ENCODE measurements around the gene ARL6.

ARL6 gene, protein sequence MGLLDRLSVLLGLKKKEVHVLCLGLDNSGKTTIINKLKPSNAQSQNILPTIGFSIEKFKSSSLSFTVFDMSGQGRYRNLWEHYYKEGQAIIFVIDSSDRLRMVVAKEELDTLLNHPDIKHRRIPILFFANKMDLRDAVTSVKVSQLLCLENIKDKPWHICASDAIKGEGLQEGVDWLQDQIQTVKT

DNA sequence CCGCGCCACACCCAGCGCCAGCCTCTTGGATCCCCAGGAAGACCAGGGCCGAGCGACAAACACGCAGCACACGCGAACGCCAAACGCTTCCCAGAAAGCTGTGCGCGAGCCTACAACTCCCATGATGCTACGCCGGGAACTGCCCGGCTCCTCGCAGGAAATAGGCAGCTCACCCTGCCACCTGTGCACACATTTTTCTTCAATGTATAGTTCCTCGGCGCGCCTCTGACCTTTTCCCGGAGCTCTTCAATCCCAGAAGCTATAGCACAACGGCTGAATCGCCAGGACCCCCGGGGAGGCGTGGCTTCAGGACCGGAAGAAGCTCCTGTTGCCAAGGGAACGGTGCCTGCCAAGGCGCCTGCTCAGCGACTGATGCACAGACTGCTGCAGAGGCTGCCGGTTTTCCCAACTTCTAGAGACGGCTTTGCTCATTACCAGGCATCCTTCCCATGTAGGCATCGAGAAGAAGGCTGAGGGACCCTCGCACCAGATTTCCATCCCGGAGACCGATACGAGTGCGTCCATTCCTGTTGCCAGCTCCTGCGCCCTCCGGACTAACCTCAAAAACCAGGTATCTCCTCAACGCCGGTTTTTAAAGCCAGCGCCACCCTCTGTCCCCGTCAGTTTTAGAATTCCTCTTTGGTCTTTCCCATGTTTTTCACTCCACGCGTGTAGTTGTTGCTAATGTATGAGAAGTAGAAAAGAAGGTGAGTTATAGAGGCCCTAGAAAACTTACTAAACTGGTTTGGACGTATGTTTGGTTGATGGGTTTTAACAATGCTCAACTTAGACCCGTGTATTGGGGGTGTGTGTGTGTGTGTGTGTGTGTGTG lies at the start of gene ARL6:
Gene ARL6 (plus strand): TSS at position 352 of the 832 bp plus-strand sequence. CDS start 3,350 bp downstream, outside the sequence.
- DNase-seq: peak; percentile 92

DNA sequence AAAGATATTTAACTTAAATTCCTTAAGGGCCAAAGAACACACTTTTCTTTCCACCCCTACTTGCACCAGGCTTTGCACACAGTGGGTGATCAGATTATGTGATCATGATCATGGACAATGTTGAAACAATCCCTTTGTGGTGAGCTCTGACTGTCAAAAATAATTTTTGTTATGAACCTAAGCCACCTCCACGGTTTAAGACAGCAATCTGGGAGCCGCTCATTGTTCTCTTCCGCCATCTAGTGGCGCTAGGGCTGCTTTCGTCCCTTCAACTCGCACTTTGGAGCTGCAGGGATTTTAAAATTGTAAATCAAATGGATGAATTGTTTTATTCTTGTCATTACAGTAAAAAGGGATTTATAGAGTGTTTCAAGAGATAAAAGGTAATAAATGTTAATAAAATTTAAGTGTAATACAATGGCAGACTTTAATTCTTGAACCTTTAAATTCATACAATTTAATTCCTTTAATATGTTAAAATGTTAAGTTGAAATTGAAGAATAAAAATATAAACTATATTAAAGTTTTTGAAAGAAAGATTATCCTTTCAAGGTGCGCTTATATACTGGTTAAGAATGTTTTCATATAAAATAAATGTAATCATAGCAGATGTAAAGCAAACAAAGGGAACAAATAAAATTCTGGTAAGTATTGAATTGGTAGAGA lies 45.3 kb upstream of the ARL6 start:
- peak; percentile 76 for DNase-seq

DNA sequence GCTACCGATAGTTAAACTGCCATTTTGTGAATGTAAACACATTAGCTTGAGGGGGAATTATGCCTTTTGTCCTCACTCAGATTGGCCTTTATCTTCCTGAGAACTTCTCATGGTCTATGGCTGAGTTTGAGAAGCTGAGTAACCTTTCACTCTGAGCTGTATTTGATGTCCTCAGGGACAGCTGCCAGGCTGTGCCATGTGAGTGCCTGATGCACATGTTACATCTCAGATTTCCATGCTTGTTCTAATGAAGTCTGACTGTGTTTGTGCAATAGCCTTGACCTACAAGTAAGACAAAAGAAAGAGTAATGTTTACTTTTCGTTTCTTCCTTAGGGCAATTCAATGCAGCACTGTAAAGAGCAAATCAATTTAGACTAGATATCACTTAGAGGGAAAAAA lies 44.1 kb upstream of the ARL6 start:
- no peak for DNase-seq

DNA sequence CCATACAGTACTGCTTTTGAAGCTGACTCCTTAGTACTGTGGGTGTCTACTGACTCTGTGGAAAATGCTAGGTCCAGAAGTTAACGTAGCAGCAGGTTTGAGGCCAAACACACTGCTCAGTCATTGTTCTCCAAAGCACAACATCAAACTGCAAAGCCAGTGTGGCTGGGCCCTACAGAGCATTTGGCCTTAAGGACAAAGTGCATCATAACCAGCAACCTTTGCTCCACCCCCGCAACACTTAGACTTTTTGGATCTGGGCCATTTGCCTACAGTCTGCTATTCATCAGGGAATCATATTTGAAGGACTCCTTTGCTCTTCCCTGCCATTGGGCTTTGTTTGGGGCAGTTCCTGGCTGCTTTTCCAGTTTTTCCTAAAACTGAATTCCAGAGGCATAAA lies 43.1 kb upstream of the ARL6 start:
- no peak for DNase-seq

DNA sequence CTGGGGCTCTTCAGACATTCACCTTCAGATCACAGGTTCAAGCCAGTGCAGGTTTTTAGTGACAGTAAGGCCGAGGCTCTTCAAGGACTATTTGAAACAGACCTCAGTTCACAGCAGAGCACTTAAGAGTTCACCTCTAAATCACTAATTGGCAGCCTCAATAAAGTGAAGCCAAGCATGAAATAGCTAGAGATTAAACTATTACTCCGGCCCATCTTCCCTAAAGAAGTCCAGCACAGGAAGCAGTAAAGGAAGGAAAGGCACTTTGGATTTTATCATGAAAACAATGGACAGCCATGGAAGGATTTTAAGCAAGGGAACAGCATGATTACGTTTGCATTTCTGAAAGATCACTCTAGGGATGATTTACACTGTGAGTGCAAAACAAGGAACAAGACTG lies 27.6 kb upstream of the ARL6 start:
- DNase-seq: no peak

DNA sequence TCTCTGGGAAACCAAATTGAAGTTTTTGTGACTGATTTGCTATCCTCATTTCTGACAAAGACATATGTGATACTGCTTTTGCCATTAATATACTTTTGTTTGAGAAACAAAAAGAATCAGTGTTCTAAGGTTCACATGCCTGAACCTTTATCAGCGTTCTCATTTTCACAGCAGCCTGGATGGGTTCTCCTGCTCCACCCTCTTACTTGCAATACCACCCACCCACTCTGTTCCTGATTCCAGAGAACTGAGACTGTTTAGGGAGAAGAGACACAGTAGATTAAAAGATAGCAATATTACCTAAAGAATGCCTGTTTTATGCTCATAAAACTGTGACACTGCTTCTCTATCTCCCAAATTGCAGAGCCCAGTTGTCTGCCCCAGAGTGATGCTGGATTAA lies 25.8 kb upstream of the ARL6 start:
- DNase-seq: no peak

DNA sequence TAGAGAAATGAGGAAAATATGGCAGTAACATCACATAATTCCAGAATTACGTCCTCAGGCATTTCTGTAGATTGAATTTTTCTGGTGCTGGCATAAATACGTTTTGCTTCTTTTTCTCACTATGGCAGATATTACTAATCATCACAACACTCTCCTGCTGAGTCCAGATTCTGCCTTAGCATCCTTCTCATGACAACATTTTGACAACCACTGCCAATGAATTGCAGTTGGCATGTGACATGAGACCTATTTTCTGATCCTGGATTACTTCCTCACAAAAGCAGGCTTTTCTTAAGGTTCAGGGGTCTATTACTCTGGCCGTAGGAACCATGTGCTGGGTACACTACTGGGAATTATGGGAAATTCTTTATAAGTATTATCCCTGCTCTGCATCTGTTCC lies 22.5 kb upstream of the ARL6 start:
- no peak for DNase-seq

DNA sequence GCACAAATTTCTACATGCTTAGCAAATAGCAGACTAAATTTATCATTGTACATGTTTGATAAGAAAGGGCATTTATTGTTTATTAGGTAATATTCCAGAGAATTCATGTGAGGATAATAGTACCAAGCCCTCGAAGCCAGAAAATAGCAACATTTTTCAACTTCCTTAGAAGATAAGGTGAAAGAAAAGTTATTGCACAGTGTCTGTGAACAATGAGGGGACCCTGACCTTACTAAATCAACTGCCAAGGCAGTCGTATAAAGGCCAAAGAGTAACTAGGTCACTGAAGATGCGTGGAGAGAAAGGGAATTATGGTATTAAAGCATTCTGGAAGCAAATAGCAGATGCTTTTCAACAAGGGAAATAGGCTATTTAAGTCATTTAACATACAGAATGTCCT lies 20.3 kb upstream of the ARL6 start:
- DNase-seq: no peak

DNA sequence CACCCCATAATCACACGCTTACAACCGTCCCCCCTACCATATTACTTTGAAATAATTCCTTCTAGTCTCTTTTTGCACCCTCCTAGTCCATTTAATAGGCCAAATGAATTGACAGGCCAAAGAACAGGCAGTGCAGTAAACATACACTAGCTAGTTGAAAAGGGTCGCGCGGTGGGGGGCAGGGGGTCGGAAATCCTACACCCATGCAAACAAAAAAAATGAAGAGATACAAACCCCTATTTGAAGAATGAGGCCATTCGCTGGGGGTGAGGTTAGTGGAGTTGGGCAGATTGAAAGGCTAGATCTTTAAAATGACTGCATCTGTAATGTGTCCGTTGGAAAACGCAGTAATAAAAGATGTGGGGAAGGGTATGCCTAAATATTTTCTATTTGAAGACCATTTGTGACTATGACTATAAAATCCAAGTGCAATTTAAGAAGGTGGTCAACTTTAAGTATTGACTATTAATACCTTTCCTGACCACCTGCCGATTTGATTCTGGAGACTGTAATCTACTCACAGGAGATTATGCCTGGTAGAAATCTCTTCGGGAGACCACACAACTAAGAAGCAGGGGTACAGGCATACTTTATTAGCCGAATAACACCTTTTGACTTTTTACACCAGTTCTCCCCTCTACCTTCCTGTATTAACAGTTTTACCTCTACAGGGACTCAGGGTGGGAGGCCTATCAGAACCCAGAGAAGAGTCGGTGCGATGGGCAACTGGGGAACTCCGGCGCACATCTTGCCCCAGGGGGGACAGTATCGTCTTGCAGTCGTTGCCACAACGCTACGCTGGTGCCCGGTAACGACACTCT lies 762 bp upstream of the ARL6 start:
- DNase-seq: no peak

DNA sequence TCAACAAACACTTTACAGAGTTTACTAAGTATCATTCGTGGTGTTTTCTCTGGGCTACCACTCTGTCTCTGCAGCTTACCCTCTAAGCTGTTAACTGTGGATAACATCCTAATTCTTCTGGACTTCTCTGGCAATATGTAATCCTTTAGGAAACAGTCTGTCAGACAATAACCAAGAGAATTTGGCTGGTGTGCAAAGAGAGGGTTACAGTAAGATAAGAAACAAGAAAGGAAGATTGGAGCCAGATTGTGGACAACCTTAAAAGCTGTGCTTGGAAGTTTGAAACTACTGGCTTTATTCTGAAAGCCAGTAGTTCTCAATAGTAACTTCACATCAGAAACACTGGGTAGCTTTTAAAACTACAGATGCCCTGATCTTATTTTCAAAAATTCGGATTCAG lies 778 bp downstream of the ARL6 start:
- no peak for DNase-seq

DNA sequence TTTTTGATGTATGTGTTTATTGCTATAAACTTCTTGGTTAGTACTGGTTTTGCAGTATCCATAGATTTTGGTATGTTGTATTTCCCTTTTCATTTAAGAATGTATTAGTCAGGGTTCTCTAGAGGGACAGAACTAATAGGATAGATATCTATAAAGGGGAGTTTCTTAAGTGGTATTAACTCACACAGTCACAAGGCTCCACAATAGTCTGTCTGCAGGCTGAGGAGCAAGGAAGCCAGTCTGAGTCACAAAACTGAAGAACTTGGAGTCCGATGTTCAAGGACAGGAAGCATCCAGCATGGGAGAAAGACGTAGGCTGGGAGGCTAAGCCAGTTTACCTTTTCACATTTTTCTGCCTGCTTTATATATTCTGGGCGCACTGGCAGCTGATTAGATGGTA lies 8.4 kb downstream of the ARL6 start:
- DNase-seq: no peak

DNA sequence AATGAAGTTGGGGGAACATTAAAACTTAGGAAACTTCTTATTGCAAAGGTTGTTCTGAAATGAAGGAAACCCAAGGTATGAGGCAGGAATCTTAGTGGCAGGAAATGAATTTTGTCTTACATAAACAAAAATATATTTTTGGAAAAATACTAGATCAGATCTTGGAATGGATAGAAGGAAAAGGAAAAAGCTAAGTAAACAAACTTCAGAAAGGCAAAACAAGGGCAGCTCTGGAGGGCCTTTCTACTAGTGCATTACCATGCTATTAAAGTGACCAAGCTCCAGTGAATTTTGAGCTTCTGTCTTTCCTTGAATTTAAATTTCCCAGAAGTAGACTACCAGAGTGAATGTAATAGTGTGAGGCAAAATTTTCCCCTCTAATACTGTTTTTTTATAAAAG lies 13.6 kb downstream of the ARL6 start:
- no peak for DNase-seq

DNA sequence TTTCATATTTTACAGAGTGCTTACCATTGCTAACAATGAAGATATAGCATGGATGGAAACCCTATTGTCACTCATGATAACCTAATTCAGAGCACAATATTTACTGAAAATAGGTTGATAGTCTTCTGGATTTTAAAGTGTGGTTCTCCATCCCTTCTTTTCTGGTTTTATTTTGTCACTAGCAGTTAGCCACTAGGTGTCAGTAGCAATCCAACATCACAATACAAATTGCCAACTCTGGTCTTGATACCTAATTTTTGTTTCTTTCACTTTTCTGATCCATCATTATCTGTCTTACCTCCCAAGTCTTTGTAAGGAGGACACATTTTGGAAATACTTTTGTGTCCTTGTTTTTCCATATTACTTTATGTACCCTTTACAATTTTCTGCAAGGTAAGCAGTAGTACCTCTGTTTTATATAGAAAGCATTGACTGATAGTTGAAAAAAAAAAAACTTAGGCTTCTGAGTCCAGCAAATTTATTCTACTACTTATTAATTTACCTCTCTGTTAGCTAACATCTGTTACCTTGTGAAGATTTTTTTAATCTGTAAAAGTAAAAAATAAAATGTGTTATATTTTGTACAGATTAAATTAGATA lies 29.0 kb downstream of the ARL6 start:
- DNase-seq: no peak

DNA sequence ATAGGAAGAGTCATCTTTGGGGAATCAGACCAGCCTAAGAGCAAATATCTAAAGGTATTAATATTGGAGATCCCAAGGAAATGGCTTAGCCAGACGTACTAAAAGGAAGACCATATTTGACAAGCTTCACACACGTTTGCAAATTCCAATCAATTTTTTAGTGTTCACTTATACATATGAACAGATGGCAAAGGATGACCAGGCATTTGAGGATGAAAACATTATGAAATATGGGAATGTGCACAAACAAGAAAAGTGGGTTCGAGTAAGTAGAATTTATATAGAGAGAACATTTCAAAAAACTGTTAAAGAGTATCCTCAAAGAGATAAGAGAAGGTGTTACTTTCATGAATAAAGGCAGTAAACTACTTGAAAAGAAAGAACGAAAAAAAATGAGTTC lies 31.4 kb downstream of the ARL6 start:
- DNase-seq: no peak

DNA sequence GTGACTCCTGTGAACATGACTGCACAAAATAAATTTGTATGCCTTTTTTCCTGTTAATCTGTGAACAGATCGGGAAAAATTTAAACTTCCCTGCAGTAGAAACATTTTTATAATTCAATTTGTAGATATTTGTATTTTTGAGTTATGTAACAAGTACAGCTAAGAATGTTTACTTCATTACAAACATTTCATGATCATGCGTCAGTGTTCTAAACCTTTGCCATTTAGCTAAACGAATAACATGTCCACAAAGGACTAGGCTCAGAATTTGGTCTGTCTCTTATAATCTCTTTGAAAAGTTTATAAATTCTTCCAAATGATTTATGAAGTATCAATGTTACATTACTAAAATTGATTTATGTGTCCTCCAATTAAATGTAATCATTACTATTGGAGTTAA lies 39.9 kb downstream of the ARL6 start:
- DNase-seq: no peak

DNA sequence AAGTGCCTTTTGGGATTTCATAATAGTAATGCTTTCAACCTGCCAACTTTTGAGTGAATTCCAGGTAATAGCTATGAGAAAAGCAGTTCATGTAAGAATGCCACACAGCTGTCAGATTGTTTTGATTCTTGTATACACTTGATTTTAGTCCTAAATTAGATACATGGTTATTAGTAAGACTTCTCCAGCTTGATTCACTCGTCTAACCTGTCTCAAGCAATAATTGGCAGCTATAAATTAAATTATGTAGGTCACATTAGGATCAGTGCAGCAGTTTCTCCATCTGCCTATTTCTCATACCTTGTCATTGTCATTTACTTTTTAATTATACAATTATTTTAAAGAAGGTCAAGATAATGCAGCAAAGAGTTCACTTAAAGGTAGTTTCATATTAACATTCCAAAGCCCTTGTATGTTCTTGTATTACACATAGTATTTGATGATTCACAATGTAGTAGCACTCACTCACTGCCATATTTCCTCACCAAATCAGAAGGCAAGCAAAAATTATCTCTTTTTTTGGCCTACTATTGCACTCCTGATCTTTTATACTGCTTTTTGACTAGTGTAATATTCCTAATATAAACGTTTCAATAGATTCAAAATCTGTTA lies 46.3 kb downstream of the ARL6 start:
- no peak for DNase-seq

DNA sequence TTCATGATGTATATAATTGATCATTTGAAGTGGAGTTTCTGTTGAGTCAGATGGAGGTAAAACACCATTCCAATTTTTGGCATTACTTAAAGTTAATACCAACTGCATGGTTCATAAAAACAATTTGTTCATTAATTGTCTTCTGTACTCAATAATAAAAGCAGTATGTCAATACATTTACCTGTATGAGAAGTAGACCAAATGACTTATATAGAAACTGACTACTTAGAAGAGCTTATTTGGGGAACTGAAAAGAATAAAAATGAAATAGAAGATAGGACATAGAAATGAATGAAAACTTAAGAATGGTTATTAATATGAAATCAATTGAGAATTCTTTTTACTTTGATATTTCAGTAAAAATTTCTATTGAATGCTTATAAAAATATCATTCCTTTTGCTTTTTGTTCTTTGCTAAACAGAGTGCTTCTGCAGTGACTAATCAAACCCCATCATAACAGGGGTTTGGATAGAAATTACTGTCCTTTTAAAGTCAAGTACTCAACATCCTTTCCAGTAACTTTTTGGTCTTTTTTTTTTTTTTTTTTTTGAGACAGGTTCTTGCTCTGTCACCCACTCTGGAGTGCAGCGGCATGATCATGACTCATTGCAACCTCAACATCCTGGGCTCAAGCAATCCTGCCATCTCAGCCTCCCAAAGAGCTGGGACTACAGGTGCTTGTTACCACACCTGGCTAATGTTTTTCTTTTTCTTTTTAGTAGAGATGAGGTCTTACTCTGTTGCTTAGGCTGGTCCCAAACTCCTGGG lies 50.8 kb downstream of the ARL6 start:
- no peak for DNase-seq

DNA sequence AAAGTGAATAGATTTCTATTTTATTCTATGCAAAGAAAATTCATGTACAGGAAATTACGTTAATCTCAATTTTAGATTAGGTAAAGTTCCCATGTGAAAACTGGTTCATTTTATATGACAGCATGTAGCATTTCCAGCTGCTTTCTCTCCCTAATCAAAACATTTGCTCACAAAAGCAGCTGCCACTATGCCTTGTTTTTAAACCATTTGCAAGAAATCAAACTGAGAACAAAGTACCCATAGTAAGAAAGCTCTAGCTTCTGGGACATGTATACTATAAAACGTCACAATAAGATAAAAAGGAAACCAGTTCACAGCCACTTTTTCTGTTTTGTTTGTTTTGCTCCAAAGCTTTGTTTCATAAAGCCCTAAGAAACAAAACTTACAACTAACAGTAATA lies 52.3 kb downstream of the ARL6 start:
- DNase-seq: no peak

DNA sequence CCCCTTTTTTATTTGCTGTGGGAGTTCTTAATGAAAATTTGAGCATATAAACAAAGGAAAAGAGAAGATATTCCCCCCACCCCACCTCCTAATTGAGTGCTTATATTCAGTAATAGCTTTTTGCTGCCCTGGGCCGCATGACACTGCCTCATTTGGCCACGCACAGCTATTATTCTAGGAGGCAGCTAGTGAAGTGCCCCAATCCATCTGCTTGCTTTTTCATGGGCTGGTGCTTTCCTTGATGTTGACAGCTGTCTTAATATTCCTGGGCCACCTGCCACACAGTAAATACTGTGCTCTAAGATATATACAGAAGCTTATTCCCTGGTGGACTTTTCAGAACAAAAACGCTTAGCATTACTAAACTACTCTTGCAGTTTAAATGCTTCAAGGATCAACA lies 53.4 kb downstream of the ARL6 start:
- DNase-seq: no peak

DNA sequence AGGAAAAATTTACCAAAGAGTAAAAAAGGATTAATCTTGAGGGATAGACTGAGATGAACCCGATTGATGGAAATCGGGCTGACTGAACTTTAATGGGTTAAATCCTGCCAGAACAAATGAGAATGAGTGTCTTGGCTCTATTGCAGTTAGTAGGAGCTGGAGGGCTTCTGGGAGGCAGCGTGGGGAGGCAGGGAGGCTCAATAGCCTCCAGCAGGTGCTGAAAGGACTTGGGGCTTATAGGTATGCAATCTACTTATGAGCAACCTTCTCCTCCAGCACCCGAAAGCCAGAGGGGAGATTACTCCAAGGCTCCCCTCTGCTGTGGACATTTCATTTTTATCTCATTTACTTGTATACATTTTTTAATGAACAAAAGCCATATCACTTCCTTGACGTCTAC lies 56.2 kb downstream of the ARL6 start:
- DNase-seq: no peak

DNA sequence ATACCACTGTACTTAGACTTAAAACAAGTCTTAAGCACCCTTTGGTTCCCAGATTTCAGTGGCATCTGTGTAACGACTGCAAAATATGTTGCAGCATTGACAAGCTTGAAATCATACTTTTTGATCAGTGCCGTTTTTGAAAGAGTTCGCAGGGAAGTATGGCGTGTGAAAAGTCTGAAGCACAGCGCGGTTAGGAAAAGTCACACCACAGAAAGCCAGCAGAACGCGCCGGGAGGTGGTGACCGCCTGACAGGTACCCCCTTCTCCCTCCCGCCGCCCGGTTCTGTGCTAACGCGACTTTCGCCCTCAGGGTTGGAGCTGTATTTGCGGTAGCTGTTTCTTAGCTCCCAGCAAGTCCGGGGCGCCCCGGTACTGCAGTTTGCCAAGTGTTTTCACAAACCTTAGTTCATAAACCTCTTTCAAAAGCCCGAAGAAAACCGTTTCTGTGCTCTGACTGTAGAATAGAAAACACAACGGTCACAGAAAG lies 56.8 kb downstream of the ARL6 start:
- no peak for DNase-seq

Data from right hindlimb (tissue), 1 donor.